HG03460 (cell line): Measurements from ENCODE around the gene PSMG3.
"Not testable (repeated sequence)": the region's sequence is repeated elsewhere in the genome, so short reads cannot be mapped to it uniquely, and the experiment has no call there.

ENCODE experiments used
- ATAC-seq: cut with Tn5 transposase; IDR thresholded peaks from one replicate; pipeline ENCODE4 v1.9.1; 2021; ENCODE audit not compliant: unreplicated experiment

PSMG3 gene

GRCh38 chr7:1536455-1536742 lies 33.4 kb downstream of the PSMG3 start:
- no peak for ATAC-seq

GRCh38 chr7:1535701-1536454 lies 34.0 kb downstream of the PSMG3 start:
- no peak for ATAC-seq

DNA sequence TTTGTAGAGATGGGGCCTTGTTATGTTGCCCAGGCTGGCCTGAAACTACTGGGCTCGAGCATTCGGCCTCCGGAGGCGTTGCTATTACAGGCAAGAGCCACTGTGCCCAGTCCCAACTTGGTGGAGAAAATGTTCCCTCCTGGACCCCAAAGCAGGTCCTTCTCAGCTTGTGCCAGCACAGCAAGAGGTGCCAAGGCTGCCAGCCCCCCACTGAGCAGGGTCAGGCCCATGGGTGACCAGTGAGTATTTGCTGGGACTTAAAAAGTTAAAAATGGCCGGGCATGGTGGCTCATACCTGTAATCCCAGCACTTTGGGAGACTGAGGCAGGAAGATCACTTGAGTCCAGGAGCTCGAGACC lies 34.8 kb downstream of the PSMG3 start:
- no peak for ATAC-seq

- no peak for ATAC-seq
Observed at GRCh38 chr7:1534330-1535099, 35.3 kb downstream of the PSMG3 start.

DNA sequence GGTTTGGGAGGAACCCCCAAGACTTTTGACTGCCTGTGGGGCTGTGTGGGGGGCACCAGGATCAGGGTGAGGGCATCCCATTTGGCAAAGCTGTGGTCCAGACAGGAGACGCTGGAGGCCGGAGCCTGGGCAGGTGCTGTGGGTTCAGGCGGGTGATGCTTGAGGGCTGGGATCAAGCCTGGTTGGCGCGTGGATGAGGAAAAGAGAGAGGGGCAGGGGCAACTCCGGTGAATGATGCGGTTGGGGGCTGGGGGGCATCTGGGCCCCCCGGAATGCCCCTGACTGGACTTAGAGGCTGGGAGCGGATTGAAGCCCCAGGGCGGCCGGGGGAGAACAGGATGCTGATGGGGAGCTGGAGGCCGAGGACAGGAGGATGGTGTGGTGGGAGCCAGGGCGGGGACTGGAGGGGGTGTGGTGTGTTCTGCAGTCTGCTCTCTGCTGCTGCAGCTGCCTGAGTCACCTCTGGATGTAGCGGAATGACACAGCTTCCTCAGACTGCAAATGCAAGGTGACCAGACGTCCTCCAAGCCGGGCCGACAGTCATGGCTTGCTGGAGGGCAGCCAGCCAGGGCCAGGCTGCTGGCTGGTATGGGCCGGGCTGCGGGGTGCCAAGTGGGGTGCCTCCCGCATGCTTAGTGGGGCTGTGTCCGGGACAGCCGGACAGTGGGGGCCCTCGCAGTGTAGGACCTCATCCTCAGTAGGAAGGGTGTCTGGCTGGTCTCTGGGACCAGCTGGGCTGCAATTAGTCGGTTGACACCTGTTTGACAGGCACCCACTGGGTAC lies 36.1 kb downstream of the PSMG3 start:
- no peak for ATAC-seq

DNA sequence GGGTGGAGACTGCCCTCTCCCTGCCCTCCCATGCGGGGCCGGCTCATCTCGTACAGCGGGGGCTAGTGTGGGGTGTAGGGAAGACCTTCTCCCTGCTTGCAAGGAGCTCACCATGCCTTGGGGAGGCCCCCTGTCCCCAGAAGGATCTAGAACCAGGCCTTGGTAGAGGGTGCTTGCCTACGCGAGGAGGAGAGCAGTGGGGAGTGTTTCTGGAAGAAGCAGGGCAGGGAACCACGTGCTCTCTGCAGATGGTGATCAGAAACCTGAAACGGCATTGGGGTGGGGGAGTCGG lies 36.6 kb downstream of the PSMG3 start:
- no peak for ATAC-seq

- ATAC-seq: no peak
Observed at GRCh38 chr7:1532456-1533254, 37.2 kb downstream of the PSMG3 start.

- ATAC-seq: no peak
Observed at GRCh38 chr7:1531979-1532455, 37.8 kb downstream of the PSMG3 start.

DNA sequence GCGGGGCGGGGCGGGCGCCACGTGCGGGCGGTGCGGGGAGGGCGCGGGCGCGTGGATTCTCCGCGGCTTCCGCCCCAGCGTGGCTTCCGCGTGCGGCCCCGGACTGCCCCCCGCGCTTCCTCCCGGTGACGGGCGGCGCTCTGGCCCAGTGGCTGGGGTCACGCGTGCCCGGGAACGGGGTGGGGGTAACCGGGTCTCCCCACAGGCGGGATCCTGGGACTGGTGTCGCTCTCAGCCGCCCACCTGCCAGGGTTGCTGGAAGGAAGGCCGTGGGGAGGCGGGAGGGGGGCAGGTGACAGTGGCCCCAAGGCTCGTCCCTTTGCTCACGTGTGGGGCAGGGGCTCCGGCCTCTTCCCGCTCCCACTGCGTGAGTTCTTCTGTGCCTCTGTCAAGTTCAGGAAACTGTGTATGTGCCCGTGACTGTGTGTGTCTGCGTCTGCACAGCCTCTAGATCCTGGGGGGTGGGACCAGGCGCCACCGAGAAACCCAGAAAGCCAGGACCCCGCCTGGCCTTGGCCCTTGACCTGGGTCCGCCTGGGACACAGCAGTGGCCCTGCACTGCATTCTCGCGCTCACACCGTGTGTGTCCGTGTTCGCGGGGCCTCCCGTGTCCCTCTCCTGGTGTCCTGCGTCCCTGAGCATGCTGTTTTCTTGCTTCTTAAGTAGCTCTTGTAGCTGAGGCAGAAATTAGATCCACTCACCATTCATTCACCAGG lies 38.4 kb downstream of the PSMG3 start:
- no peak for ATAC-seq

DNA sequence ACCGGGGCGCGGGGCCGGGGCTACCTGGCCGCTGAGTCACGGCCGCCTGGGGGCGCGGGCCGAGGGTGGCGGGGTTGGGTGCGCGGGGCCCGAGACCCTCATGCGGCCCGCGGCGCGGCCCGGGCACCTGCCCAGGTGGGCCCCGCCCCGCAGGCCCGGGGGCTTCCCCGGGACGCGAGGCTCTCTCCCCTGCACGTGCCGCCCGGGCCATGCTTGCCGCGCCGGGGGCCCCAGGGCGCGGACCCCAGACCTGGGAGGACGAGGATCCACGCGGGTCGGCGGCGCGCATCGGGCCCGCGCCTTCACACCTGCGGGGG lies 38.9 kb downstream of the PSMG3 start:
- ATAC-seq: no peak

- ATAC-seq: no peak
Observed at GRCh38 chr7:1529383-1530116, 40.3 kb downstream of the PSMG3 start.

- ATAC-seq: no peak
Observed at GRCh38 chr7:1526271-1526754, 43.5 kb downstream of the PSMG3 start.

- ATAC-seq: no peak
Observed at GRCh38 chr7:1525409-1525808, 44.4 kb downstream of the PSMG3 start.

DNA sequence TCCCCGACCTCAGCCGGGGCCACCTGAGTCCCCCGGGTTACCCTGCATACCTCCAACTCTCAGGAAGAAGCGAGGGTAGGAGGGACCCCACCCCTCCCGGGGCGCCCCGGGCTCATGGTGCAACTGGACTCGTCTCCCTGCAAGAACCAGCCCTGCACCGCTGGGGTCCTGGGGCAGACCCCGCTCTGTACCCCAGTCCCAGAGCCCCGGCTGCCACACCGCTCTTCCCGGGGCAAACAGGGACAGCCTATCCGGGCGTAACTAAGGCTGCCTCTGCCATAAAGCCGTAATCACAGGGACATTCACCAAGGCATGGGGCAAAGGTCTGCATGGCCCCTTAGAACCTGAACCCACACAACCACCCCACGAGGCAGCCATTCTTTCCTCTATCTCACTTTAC lies 46.0 kb downstream of the PSMG3 start:
- no peak for ATAC-seq

- no peak for ATAC-seq
Observed at GRCh38 chr7:1523208-1523607, 46.6 kb downstream of the PSMG3 start.

DNA sequence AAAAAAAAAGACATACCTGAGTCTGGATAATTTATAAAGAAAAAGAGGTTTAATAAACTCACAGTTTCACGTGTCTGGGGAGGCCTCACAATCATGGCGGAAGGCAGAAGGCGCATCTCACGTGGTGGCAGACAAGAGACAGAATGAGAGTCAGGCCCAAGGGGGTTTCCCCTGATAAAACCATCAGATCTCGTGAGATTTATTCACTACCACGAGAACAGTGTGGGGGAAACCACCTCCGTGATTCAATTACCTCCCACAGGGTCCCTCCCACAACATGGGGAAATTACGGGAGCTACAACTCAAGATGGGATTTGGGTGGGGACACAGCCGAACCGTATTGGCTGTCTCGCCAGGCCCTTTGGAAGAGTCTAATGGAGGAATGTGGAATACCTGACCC lies 48.4 kb downstream of the PSMG3 start:
- ATAC-seq: no peak

DNA sequence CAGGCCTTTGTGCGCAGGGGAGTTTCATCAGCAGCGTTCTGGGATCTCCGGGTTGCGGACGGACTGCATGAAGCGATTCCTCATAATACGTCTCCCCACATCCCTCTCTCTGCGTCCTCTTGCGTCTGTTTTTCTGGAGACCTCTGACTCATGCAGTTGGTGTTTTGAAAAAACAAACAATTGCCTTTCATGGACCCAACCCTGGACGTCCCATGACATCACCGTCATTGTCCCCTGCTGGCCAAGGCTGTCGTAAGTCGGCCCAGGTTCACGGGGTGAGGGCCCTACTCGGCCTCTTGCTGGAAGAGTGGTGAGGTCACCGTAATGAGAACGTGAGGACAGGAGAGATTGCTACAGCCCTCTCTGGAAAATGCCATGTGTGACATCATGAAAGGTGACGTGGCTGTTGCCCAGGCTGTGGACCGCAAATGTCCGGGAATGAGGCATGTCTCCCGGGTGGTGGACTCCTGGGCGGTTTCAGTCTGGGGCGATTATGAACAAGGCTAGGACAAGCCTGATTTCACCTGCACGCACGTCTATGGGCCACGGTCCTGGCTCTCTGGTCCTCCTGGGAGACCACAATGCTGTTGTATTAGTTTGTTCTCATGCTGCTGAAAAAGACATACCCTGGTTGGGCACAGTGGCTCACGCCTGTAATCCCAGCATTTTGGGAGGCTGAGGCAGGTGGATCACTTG lies 49.1 kb downstream of the PSMG3 start:
- ATAC-seq: no peak

- ATAC-seq: not testable (repeated sequence)
Observed at GRCh38 chr7:1519322-1519922, 50.4 kb downstream of the PSMG3 start.
